Lower leg skin (tissue), 3 donors: Measurements from ENCODE around the gene ADPGK.

Source experiments
- POLR2A ChIP-seq, 2 donors: fragments of 450-650 bp; IDR thresholded peaks; one replicate each; pipeline ENCODE4 v1.6.1; 2016 to 2017; ENCODE audit warnings: antibody characterized with exemption in 2 of 2, mild to moderate bottlenecking in 1 of 2, moderate library complexity in 1 of 2
- TF ChIP-seq, protein P1 (sequence below), 3 donors: fragments of 450-650 bp; IDR thresholded peaks; one replicate each; pipeline ENCODE4 v1.5.1; 2016; ENCODE audit warnings: antibody characterized with exemption in 3 of 3, mild to moderate bottlenecking in 3 of 3, moderate library complexity in 2 of 3

DNA sequence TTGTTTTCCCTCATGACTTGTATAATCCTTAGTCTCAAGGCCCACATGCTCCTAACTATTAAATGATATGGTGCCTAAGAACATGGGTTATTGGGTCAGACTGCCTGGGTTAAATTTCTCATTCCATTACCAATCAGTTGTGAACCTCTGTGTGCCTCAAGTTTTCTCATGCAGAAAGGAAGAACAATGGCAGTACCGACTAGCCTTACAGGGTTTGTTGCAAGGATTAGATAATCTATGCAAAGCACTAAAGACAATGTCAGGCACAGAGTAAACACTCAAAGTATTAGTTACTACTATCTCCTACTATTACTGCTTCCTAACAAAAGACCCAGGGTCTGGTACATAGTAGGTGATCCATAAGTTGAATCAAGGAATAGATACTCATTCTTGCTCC lies 12.2 kb downstream of the ADPGK start:
- TF ChIP-seq, protein P1, sequence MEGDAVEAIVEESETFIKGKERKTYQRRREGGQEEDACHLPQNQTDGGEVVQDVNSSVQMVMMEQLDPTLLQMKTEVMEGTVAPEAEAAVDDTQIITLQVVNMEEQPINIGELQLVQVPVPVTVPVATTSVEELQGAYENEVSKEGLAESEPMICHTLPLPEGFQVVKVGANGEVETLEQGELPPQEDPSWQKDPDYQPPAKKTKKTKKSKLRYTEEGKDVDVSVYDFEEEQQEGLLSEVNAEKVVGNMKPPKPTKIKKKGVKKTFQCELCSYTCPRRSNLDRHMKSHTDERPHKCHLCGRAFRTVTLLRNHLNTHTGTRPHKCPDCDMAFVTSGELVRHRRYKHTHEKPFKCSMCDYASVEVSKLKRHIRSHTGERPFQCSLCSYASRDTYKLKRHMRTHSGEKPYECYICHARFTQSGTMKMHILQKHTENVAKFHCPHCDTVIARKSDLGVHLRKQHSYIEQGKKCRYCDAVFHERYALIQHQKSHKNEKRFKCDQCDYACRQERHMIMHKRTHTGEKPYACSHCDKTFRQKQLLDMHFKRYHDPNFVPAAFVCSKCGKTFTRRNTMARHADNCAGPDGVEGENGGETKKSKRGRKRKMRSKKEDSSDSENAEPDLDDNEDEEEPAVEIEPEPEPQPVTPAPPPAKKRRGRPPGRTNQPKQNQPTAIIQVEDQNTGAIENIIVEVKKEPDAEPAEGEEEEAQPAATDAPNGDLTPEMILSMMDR (IDR thresholded peaks at IDR 0.05) = no peak
- TF ChIP-seq POLR2A (IDR thresholded peaks at IDR 0.05) = no peak
